Gastrocnemius medialis (tissue), 4 donors: ENCODE data around the gene RNPC3. TPM values are rescaled to one million over a fixed set of nuclear protein-coding genes. Genes with fewer than 3 reads are reported as not detected.

ENCODE experiments used
- ATAC-seq, 2 donors: fragments of 150-250 bp; one replicate each; pipeline ENCODE4 v1.9.1; 2016
- DNase-seq, 2 donors: peaks; one replicate each; pipeline ENCODE4 v3.0.0-alpha.2; 2019
- H3K27ac ChIP-seq, 4 donors: fragments of 200-600 bp; sonication (generic); 1 replicate in 1 of 4; 2 replicates in 3 of 4; pipeline ENCODE4 v1.5.1; 2016 to 2018; ENCODE audit warnings: mild to moderate bottlenecking in 2 of 4, moderate library complexity in 1 of 4
- H3K27me3 ChIP-seq, 3 donors: fragments of 200-600 bp; sonication (generic) in 2 of 3; 1 replicate in 1 of 3; 2 replicates in 2 of 3; pipeline versions ENCODE4 v1.5.1 to v1.6.0; 2016 to 2019; ENCODE audit warnings: mild to moderate bottlenecking in 1 of 3, moderate library complexity in 1 of 3
- H3K36me3 ChIP-seq, 2 donors: fragments of 200-600 bp; sonication (generic) in 1 of 2; one replicate each; pipeline ENCODE4 v1.5.1; 2017 to 2018
- H3K4me1 ChIP-seq, 2 donors: fragments of 200-600 bp; sonication (generic) in 1 of 2; one replicate each; pipeline ENCODE4 v1.5.1; 2016 to 2017; ENCODE audit warnings: mild to moderate bottlenecking in 2 of 2
- H3K4me3 ChIP-seq, 4 donors: fragments of 200-600 bp; sonication (generic) in 3 of 4; 1 replicate in 1 of 4; 2 replicates in 3 of 4; pipeline ENCODE4 v1.5.1; 2016 to 2019; ENCODE audit warnings: mild to moderate bottlenecking in 2 of 4
- H3K9me3 ChIP-seq, 3 donors: fragments of 200-600 bp; sonication (generic) in 2 of 3; 1 replicate in 1 of 3; 2 replicates in 2 of 3; pipeline ENCODE4 v1.5.1; 2016 to 2019
- POLR2A ChIP-seq, 2 donors: fragments of 450-650 bp; IDR thresholded peaks; one replicate each; pipeline ENCODE4 v1.6.1; 2017; ENCODE audit warnings: antibody characterized with exemption in 2 of 2, mild to moderate bottlenecking in 2 of 2, moderate library complexity in 2 of 2
- in situ Hi-C, 4 donors: fragments of 200-750 bp; cut with MboI; loops; one replicate each; pipeline versions ENCODE4 v1.15.0 to v1.8.0; 2017; ENCODE audit warnings: low sequenced_read_pairs in 4 of 4
- intact Hi-C: fragments of 100-400 bp; cut with DNase I; formaldehyde crosslinking; loops from one replicate; pipeline ENCODE4 v1.15.1; 2023; ENCODE audit warnings: low total_unique reads
- total RNA-seq, 4 donors: library from RNA; depleted of rRNA; stranded (reverse); fragments of >200 nt; gene quantifications; one replicate each; pipeline versions ENCODE4 v1.1.0 to v1.2.3, GENCODE V29; 2016
- TF ChIP-seq, protein P1 (sequence below), 5 experiments: fragments of 450-650 bp in 3 of 5; fragments of 200-600 bp in 2 of 5; sonication (generic) in 2 of 5; IDR thresholded peaks in 4 of 5; conservative IDR thresholded peaks in 1 of 5; 1 replicate in 4 of 5; 2 replicates in 1 of 5; pipeline ENCODE4 v1.5.1; 2016 to 2019; ENCODE audit warnings: antibody characterized with exemption in 5 of 5, mild to moderate bottlenecking in 3 of 5, moderate library complexity in 3 of 5

RNPC3 gene
- total RNA-seq, 4 donors from 2014 or later, result 6.5 to 55.2 (median 29.8) TPM

DNA sequence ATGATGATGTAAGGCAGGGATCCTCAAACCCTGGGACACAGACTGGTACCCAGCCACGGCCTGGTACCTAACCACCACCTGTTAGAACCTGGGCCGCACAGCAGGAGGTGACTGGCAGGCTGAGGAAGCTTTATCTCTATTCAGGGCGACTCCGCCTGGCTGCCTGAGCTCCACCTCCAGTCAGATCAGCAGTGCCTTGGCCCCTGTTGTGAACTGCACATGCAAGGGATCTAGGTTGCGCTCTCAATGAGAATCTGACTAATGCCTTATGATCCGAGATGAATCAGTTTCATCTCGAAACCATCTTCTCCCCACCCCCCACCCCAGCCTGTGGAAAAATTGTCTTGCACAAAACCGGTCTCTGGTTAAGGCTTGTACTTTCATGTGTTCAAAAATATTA, 4.2 kb downstream of the RNPC3 start:
- intact Hi-C loops, result loop anchor here (5.0 kb wide), 1 partner anchor 33 kb away; no protein-coding TSS in a partner anchor
- no peak overlapping the region for H3K27ac ChIP-seq
- peaks cover 28 to 54% of the 10 kb centered on the region in 2 donors for H3K4me1 ChIP-seq
- H3K9me3 ChIP-seq, result no peaks in the 10 kb centered on the region
- H3K27me3 ChIP-seq, result no peaks in the 10 kb centered on the region
- TF ChIP-seq, protein P1, sequence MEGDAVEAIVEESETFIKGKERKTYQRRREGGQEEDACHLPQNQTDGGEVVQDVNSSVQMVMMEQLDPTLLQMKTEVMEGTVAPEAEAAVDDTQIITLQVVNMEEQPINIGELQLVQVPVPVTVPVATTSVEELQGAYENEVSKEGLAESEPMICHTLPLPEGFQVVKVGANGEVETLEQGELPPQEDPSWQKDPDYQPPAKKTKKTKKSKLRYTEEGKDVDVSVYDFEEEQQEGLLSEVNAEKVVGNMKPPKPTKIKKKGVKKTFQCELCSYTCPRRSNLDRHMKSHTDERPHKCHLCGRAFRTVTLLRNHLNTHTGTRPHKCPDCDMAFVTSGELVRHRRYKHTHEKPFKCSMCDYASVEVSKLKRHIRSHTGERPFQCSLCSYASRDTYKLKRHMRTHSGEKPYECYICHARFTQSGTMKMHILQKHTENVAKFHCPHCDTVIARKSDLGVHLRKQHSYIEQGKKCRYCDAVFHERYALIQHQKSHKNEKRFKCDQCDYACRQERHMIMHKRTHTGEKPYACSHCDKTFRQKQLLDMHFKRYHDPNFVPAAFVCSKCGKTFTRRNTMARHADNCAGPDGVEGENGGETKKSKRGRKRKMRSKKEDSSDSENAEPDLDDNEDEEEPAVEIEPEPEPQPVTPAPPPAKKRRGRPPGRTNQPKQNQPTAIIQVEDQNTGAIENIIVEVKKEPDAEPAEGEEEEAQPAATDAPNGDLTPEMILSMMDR (IDR thresholded peaks at IDR 0.05 in 4 of 5, conservative IDR thresholded peaks at IDR 0.05 in 1 of 5), result no peak
- TF ChIP-seq POLR2A (IDR thresholded peaks at IDR 0.05), result no peak
- peak in 1 of 2 donors; percentile 29 for DNase-seq
- no peak for ATAC-seq
- no peak overlapping the region for H3K4me3 ChIP-seq
- H3K36me3 ChIP-seq, result peaks cover 0 to 11% of the 10 kb centered on the region in 2 donors
- in situ Hi-C loops, result no loop called here

GRCh38 chr1:103538226-103538625, 12.7 kb downstream of the RNPC3 start:
- H3K27ac ChIP-seq, result no peak overlapping the region
- DNase-seq (no peak), ATAC-seq (no peak)
- H3K9me3 ChIP-seq, result no peaks in the 10 kb centered on the region
- intact Hi-C loops, result no loop called here
- H3K4me1 ChIP-seq, result peaks cover 0 to 3% of the 10 kb centered on the region in 2 donors
- H3K4me3 ChIP-seq, result no peak overlapping the region
- in situ Hi-C loops, result no loop called here
- TF ChIP-seq, protein P1 (IDR thresholded peaks at IDR 0.05 in 4 of 5, conservative IDR thresholded peaks at IDR 0.05 in 1 of 5), result no peak
- peaks cover under 1 to 94% of the 10 kb centered on the region in 2 donors for H3K36me3 ChIP-seq
- no peaks in the 10 kb centered on the region for H3K27me3 ChIP-seq

DNA sequence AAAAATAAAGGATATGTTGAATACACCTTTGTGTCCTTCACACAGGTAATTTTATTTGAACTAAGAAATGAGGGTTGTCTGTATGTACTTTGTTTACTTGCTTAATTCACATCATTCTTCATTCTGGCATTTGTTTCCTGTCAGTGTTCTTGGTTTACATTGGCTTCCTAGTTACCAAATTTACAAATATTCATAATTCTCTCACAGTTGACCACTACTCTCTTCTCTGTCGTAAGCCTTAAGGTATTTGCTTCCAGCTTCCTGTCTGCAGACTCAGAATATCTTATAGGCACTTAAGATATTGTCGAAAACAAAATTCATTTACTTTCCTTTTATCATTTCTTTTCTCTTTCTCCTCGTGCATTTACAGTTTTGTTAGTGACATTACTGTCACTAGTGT, 15.9 kb downstream of the RNPC3 start:
- in situ Hi-C loops (no loop called here), intact Hi-C loops (no loop called here)
- H3K4me3 ChIP-seq, result no peak overlapping the region
- H3K27ac ChIP-seq, result no peak overlapping the region
- DNase-seq, result no peak
- H3K27me3 ChIP-seq, result no peaks in the 10 kb centered on the region
- peaks cover 4 to 90% of the 10 kb centered on the region in 2 donors for H3K36me3 ChIP-seq
- no peak for TF ChIP-seq POLR2A (IDR thresholded peaks at IDR 0.05)
- TF ChIP-seq, protein P1 (IDR thresholded peaks at IDR 0.05 in 4 of 5, conservative IDR thresholded peaks at IDR 0.05 in 1 of 5), result no peak
- no peak for ATAC-seq
- H3K4me1 ChIP-seq, result no peaks in the 10 kb centered on the region
- H3K9me3 ChIP-seq, result no peaks in the 10 kb centered on the region

DNA sequence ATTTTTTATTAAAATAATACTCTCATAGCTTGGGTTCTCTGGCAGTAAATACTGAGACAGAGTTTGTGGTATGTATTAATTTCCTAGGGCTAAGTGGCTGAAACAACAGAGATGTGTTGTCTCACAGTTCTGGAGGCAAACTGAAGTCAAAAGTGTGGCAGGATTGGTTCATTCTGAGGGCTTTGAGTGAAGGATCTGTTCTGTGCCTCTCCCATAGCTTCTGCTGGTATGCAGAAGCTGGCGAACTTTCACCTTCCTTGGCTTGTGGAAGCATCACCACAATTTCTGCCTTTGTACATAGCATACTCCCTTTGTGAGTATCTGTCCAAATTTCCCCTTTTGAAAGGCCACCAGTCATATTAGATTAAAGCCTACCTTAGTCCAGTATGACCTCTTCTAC, 21.0 kb downstream of the RNPC3 start:
- intact Hi-C loops, result no loop called here
- no peak for ATAC-seq
- H3K9me3 ChIP-seq, result no peaks in the 10 kb centered on the region
- peaks cover 4 to 89% of the 10 kb centered on the region in 2 donors for H3K36me3 ChIP-seq
- in situ Hi-C loops, result no loop called here
- no peaks in the 10 kb centered on the region for H3K27me3 ChIP-seq
- DNase-seq, result no peak
- TF ChIP-seq, protein P1 (IDR thresholded peaks at IDR 0.05 in 4 of 5, conservative IDR thresholded peaks at IDR 0.05 in 1 of 5), result no peak
- no peaks in the 10 kb centered on the region for H3K4me1 ChIP-seq
- no peak overlapping the region for H3K27ac ChIP-seq
- no peak overlapping the region for H3K4me3 ChIP-seq

DNA sequence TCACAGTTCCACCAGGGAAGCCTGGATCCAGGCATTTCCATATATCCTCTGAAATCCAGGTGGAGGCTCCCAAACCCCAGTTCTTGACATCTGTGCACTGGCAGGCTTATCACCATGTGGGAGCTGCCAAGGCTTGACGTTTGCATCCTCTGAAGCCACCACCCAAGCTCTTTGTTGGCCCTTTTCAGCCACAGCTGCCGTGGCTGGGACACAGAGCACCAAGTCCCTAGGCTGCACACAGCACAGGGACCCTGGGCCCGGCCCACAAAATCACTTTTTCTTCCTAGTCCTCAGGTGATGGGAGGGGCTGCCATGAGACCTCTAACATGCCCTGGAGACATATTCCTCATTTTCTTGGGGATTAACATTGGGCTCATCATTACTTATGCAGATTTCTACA, 22.3 kb downstream of the RNPC3 start:
- intact Hi-C loops, result no loop called here
- in situ Hi-C loops, result no loop called here

More for the DNA sequence above, 22.3 kb downstream of the RNPC3 start:
- no peak for ATAC-seq
- no peaks in the 10 kb centered on the region for H3K9me3 ChIP-seq
- no peak for DNase-seq
- H3K27ac ChIP-seq, result no peak overlapping the region
- H3K27me3 ChIP-seq, result no peaks in the 10 kb centered on the region
- no peaks in the 10 kb centered on the region for H3K4me1 ChIP-seq
- no peak for TF ChIP-seq POLR2A (IDR thresholded peaks at IDR 0.05)
- TF ChIP-seq, protein P1 (IDR thresholded peaks at IDR 0.05 in 4 of 5, conservative IDR thresholded peaks at IDR 0.05 in 1 of 5), result no peak
- no peak overlapping the region for H3K4me3 ChIP-seq
- peaks cover 4 to 89% of the 10 kb centered on the region in 2 donors for H3K36me3 ChIP-seq
